H9 (cell line): ENCODE data around the gene SLC25A25. TPM values are rescaled to one million over a fixed set of nuclear protein-coding genes. Genes with fewer than 3 reads are reported as not detected.

Experiments
- DNase-seq: peaks from one replicate; pipeline ENCODE4 v3.0.0-alpha.2; 2017
- H2AFZ ChIP-seq: one replicate; pipeline ENCODE4 v1.6.1; 2013; ENCODE audit warnings: mild to moderate bottlenecking, low read length, control low read depth, moderate library complexity
- H2AK5ac ChIP-seq: 2 replicates; pipeline ENCODE4 v1.6.1; 2013; ENCODE audit warnings: low read length, control low read depth, mixed read lengths; ENCODE audit not compliant: insufficient read length
- H2BK120ac ChIP-seq: one replicate; pipeline ENCODE4 v1.6.1; 2013; ENCODE audit warnings: low read depth, mild to moderate bottlenecking, low read length, control low read depth, inconsistent platforms; ENCODE audit not compliant: poor library complexity, severe bottlenecking
- H2BK12ac ChIP-seq: 2 replicates; pipeline ENCODE4 v1.6.1; 2013; ENCODE audit warnings: low read length, control low read depth, mixed read lengths, low read depth; ENCODE audit not compliant: insufficient read length
- H2BK15ac ChIP-seq: 2 replicates; pipeline ENCODE4 v1.6.1; 2013; ENCODE audit warnings: low read depth, low read length, control low read depth
- H2BK20ac ChIP-seq: one replicate; pipeline ENCODE4 v1.6.1; 2013; ENCODE audit warnings: low read depth, mild to moderate bottlenecking, low read length, control low read depth, inconsistent platforms; ENCODE audit not compliant: poor library complexity, severe bottlenecking
- H2BK5ac ChIP-seq: 2 replicates; pipeline ENCODE4 v1.6.1; 2013; ENCODE audit warnings: low read length, control low read depth, mixed read lengths; ENCODE audit not compliant: insufficient read length
- H3K14ac ChIP-seq: 2 replicates; pipeline ENCODE4 v1.6.1; 2013; ENCODE audit warnings: low read length, control low read depth; ENCODE audit not compliant: insufficient read depth
- H3K18ac ChIP-seq: 2 replicates; pipeline ENCODE4 v1.6.1; 2013; ENCODE audit warnings: low read depth, mild to moderate bottlenecking, mixed read lengths, low read length, control low read depth; ENCODE audit not compliant: insufficient read length
- H3K23ac ChIP-seq: 2 replicates; pipeline ENCODE4 v1.6.1; 2013; ENCODE audit warnings: low read length, control low read depth, mixed read lengths, low read depth; ENCODE audit not compliant: insufficient read length
- H3K23me2 ChIP-seq: 2 replicates; pipeline ENCODE4 v1.6.1; 2013; ENCODE audit warnings: low read depth, mild to moderate bottlenecking, mixed read lengths, low read length, control low read depth; ENCODE audit not compliant: insufficient read length, poor library complexity, severe bottlenecking
- H3K27ac ChIP-seq: 2 replicates; pipeline ENCODE4 v1.5.1; 2013; ENCODE audit warnings: low read length, control low read depth, mixed read lengths, low read depth; ENCODE audit not compliant: insufficient read length
- H3K27me3 ChIP-seq: 2 replicates; pipeline ENCODE4 v1.6.1; 2013; ENCODE audit warnings: low read length, control low read depth, inconsistent platforms; ENCODE audit not compliant: insufficient read depth
- H3K4ac ChIP-seq: 2 replicates; pipeline ENCODE4 v1.6.1; 2013; ENCODE audit warnings: low read depth, mild to moderate bottlenecking, control low read depth, inconsistent platforms, low read length, moderate library complexity
- H3K4me1 ChIP-seq: 2 replicates; pipeline ENCODE4 v1.6.1; 2013; ENCODE audit warnings: low read length, control low read depth, inconsistent platforms; ENCODE audit not compliant: insufficient read depth
- H3K4me2 ChIP-seq: 2 replicates; pipeline ENCODE4 v1.6.1; 2013; ENCODE audit warnings: low read length, control low read depth, mixed read lengths; ENCODE audit not compliant: insufficient read length, insufficient read depth
- H3K56ac ChIP-seq: 2 replicates; pipeline ENCODE4 v1.6.1; 2013; ENCODE audit warnings: low read depth, mild to moderate bottlenecking, mixed read lengths, low read length, control low read depth; ENCODE audit not compliant: insufficient read length
- H3K79me1 ChIP-seq: 2 replicates; pipeline ENCODE4 v1.6.1; 2013; ENCODE audit warnings: low read depth, mild to moderate bottlenecking, moderate library complexity, low read length, control low read depth, inconsistent platforms; ENCODE audit not compliant: insufficient read depth, poor library complexity, severe bottlenecking
- H3K79me2 ChIP-seq: 2 replicates; pipeline ENCODE4 v1.6.1; 2013; ENCODE audit warnings: low read length, control low read depth, inconsistent platforms; ENCODE audit not compliant: insufficient read depth
- H3K9ac ChIP-seq: 2 replicates; pipeline ENCODE4 v1.6.1; 2013; ENCODE audit warnings: low read length, control low read depth, mixed read lengths; ENCODE audit not compliant: insufficient read length; ENCODE audit errors: extremely low read depth
- H3K9me3 ChIP-seq: one replicate; pipeline ENCODE4 v1.6.1; 2013; ENCODE audit warnings: low read depth, low read length, inconsistent platforms; ENCODE audit not compliant: control insufficient read depth
- H3T11ph ChIP-seq: one replicate; pipeline ENCODE4 v1.6.1; 2013; ENCODE audit warnings: mild to moderate bottlenecking, low read length, control low read depth, inconsistent platforms
- H4K20me1 ChIP-seq: one replicate; pipeline ENCODE4 v1.6.1; 2013; ENCODE audit not compliant: control insufficient read depth, insufficient read length, insufficient read depth
- H4K5ac ChIP-seq: 2 replicates; pipeline ENCODE4 v1.6.1; 2013; ENCODE audit warnings: low read depth, mild to moderate bottlenecking, mixed read lengths, low read length, control low read depth; ENCODE audit not compliant: insufficient read length
- H4K8ac ChIP-seq: replicated peaks from 2 replicates; pipeline ENCODE4 v1.6.1; 2013; ENCODE audit warnings: low read length, control low read depth, mixed read lengths, low read depth; ENCODE audit not compliant: insufficient read length
- H4K91ac ChIP-seq: 2 replicates; pipeline ENCODE4 v1.6.1; 2013; ENCODE audit warnings: low read depth, mild to moderate bottlenecking, moderate library complexity, mixed read lengths, low read length, control low read depth; ENCODE audit not compliant: insufficient read length
- H3K27ac Mint-ChIP-seq, 3 experiments: 2 replicates in 2 of 3; 3 replicates in 1 of 3; pipeline ENCODE4 v1.8.0; 2020 to 2021; ENCODE audit warnings: mixed read lengths in 3 of 3, mild to moderate bottlenecking in 1 of 3, moderate library complexity in 1 of 3
- H3K27me3 Mint-ChIP-seq: 2 replicates; pipeline ENCODE4 v1.8.0; 2021; ENCODE audit warnings: low read depth, mild to moderate bottlenecking, moderate library complexity, mixed read lengths
- H3K36me3 Mint-ChIP-seq, 3 experiments: 2 replicates in 2 of 3; 3 replicates in 1 of 3; pipeline ENCODE4 v1.8.0; 2020 to 2021; ENCODE audit warnings: low read depth in 3 of 3, mixed read lengths in 3 of 3; ENCODE audit not compliant: insufficient read depth in 1 of 3
- H3K4me1 Mint-ChIP-seq, 2 experiments: 2 replicates each; pipeline ENCODE4 v1.8.0; 2020; ENCODE audit warnings: mixed read lengths in 2 of 2
- H3K4me3 Mint-ChIP-seq, 2 experiments: 2 replicates in 1 of 2; 3 replicates in 1 of 2; pipeline ENCODE4 v1.8.0; 2020 to 2021; ENCODE audit warnings: mild to moderate bottlenecking in 2 of 2, mixed read lengths in 2 of 2, moderate library complexity in 1 of 2
- H3K9me3 Mint-ChIP-seq, 2 experiments: 2 replicates in 1 of 2; 3 replicates in 1 of 2; pipeline ENCODE4 v1.8.0; 2020; ENCODE audit warnings: mild to moderate bottlenecking in 2 of 2, mixed read lengths in 2 of 2, moderate library complexity in 1 of 2
- CTCF ChIP-seq: fragments of 200-600 bp; sonication (generic); conservative IDR thresholded peaks from 3 replicates; pipeline ENCODE4 v1.8.0; 2021; ENCODE audit warnings: antibody characterized with exemption, mild to moderate bottlenecking
- WGBS: extraction: QIAGEN DNeasy Blood & Tissue Kit; methylation state at CpG from one replicate; pipeline ENCODE4 v1.1.7; 2013; ENCODE audit warnings: missing lambda C conversion rate, low lambda C conversion rate, mixed read lengths; ENCODE audit not compliant: insufficient read length; ENCODE audit errors: extremely low coverage; 5-methylcytosine and 5-hydroxymethylcytosine counted together
- total RNA-seq: library from RNA; stranded (reverse); gene quantifications from 2 replicates; pipeline ENCODE4 v1.2.1, GENCODE V29; 2021

The SLC25A25 gene
- total RNA-seq, 1 experiment from 2014 or later: 16.9 TPM

- Mint-ChIP-seq H3K36me3 (no peaks in the 10 kb centered on the region), H3K4me3 (no peak overlapping the region), H3K4me1 (peaks cover 7 to 15% of the 10 kb centered on the region in 2 experiments), H3K27me3 (peaks cover 10% of the 10 kb centered on the region), H3K27ac (no peak overlapping the region; a peak in 1 of 7 replicates), H3K9me3 (no peaks in the 10 kb centered on the region)
- H3K18ac ChIP-seq: no peak overlapping the region
- no peak overlapping the region for H3K4ac ChIP-seq
- no peak for DNase-seq
- H3K79me2 ChIP-seq: no peaks in the 10 kb centered on the region
- H2BK5ac ChIP-seq: no peak overlapping the region
- no peak overlapping the region for H4K8ac ChIP-seq
- no peak overlapping the region for H3K4me2 ChIP-seq
- H3K56ac ChIP-seq: no peak overlapping the region
- no peaks in the 10 kb centered on the region for H3K27me3 ChIP-seq
- H3K4me1 ChIP-seq: no peaks in the 10 kb centered on the region
- H3K79me1 ChIP-seq: no peaks in the 10 kb centered on the region
- H3T11ph ChIP-seq: no peak overlapping the region
- H3K23ac ChIP-seq: no peak overlapping the region
- no peak overlapping the region for H2BK20ac ChIP-seq
- WGBS: no CpG with 5 or more reads among the region's 18 CpGs
- H4K5ac ChIP-seq: no peak overlapping the region
- no peak overlapping the region for H2BK120ac ChIP-seq
- no peak overlapping the region for H2BK12ac ChIP-seq
- H3K27ac ChIP-seq: no peak overlapping the region
- H2BK15ac ChIP-seq: no peak overlapping the region
- no peak overlapping the region for H3K9ac ChIP-seq
- TF ChIP-seq CTCF: no peak
- H4K20me1 ChIP-seq: no peaks in the 10 kb centered on the region
- no peaks in the 10 kb centered on the region for H3K23me2 ChIP-seq
- H2AK5ac ChIP-seq: no peak overlapping the region
- no peak overlapping the region for H2AFZ ChIP-seq
- no peak overlapping the region for H4K91ac ChIP-seq
- H3K14ac ChIP-seq: no peak overlapping the region
- no peaks in the 10 kb centered on the region for H3K9me3 ChIP-seq
These were observed 83.5 kb downstream of the SLC25A25 start for GRCh38 chr9:128151309-128152132.
